Measurements from ENCODE around the gene FNBP1L. TPM values are rescaled to one million over a fixed set of nuclear protein-coding genes. Genes with fewer than 3 reads are reported as not detected.

The FNBP1L gene
- total and polyA plus RNA-seq, 9 of the 15 experiments (the other 6 are each of a cell fraction or from before 2014, with no cell fraction given): 1.4 to 6.9 (median 5.9) TPM

DNA sequence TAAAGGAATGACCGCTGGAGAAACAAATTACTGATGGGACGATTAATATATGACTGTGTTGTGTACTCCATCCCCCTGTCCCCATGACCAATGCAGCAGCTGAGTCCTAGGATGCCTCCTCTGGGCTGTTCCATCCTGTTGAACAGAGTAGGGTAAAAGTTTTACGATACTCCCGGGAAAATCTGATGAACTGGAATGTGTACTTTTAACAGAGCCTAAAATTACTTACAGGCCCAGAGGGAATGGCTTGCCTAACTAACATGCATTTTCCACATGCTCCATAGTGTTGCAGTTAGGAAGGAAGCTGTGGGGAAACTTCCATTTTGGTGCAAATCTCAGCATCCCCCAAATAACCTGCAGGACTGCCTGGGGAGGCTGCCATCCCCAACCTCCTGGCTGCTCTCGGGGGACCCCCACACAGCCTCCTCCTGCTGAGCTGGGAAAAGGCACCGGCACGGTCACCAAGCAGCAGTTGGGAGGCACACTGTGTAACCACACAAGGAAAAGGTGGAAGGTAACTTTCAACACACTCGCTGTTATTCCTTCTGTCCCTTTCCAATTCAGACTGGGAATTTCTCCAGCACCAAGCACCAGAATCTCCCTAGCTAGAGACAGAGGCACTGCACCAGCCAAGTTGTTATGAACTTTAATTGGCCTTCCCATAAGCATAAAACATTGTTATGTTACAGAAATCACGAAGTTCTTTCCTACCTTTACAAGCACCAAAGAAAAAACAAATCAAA, 136.5 kb downstream of the FNBP1L start (continued):
- TF ChIP-seq TFE3 (CRISPR knock-in tag; IDR thresholded peaks at IDR 0.05): no peak
- TF ChIP-seq ZNF318 (IDR thresholded peaks at IDR 0.05; ENCODE audit: borderline replicate concordance in 1 of 2, low read depth in 1 of 2): no peak
- no peak for TF ChIP-seq E2F4 (CRISPR knock-in tag; IDR thresholded peaks at IDR 0.05; ENCODE audit: low read depth)
- TF ChIP-seq TARDBP (IDR thresholded peaks at IDR 0.05): no peak
- TF ChIP-seq, protein P1, sequence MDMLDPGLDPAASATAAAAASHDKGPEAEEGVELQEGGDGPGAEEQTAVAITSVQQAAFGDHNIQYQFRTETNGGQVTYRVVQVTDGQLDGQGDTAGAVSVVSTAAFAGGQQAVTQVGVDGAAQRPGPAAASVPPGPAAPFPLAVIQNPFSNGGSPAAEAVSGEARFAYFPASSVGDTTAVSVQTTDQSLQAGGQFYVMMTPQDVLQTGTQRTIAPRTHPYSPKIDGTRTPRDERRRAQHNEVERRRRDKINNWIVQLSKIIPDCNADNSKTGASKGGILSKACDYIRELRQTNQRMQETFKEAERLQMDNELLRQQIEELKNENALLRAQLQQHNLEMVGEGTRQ (CRISPR knock-in tag; IDR thresholded peaks at IDR 0.05): no peak
- TF ChIP-seq SMAD2 (IDR thresholded peaks at IDR 0.05; ENCODE audit: low read depth, low read length): no peak
- TF ChIP-seq CSDE1 (IDR thresholded peaks at IDR 0.05): no peak
- TF ChIP-seq ZNF717 (CRISPR knock-in tag; IDR thresholded peaks at IDR 0.05): no peak
